Activated CD8-positive, alpha-beta T cell treated with anti-CD3 and anti-CD28 coated beads for 36 hours (primary cell): Measurements from ENCODE around the gene RNF213. TPM values are rescaled to one million over a fixed set of nuclear protein-coding genes. Genes with fewer than 3 reads are reported as not detected.

Source experiments
- ATAC-seq: fragments of 200-7000 bp; cut with Tn5 transposase; one replicate; pipeline ENCODE4 v1.10.0; 2021; ENCODE audit warnings: mild to moderate bottlenecking, moderate library complexity
- CTCF ChIA-PET: fragments of 350-600 bp; sonication (Branson Sonifier 250); formaldehyde crosslinking; loops from one replicate; lab custom pipeline; 2021; ENCODE audit warnings: antibody characterized with exemption; lab: Charles Lee
- POLR2A ChIA-PET: fragments of 350-600 bp; sonication (Branson Sonifier 250); formaldehyde crosslinking; loops from one replicate; lab custom pipeline; 2021; ENCODE audit warnings: antibody characterized with exemption; lab: Charles Lee
- DNase-seq: peaks from one replicate; pipeline ENCODE4 v3.0.0-alpha.2; 2020
- H3K27ac Mint-ChIP-seq: one replicate; pipeline ENCODE4 v1.8.0; 2021; ENCODE audit warnings: mild to moderate bottlenecking, mixed read lengths
- H3K27me3 Mint-ChIP-seq: one replicate; pipeline ENCODE4 v1.8.0; 2021; ENCODE audit warnings: mixed read lengths
- H3K36me3 Mint-ChIP-seq: one replicate; pipeline ENCODE4 v1.8.0; 2021; ENCODE audit warnings: low read depth, mixed read lengths
- H3K4me1 Mint-ChIP-seq: one replicate; pipeline ENCODE4 v1.8.0; 2021; ENCODE audit warnings: low read depth, mixed read lengths
- H3K4me3 Mint-ChIP-seq: one replicate; pipeline ENCODE4 v1.8.0; 2021; ENCODE audit warnings: mild to moderate bottlenecking, moderate library complexity, mixed read lengths
- H3K9me3 Mint-ChIP-seq: one replicate; pipeline ENCODE4 v1.8.0; 2021; ENCODE audit warnings: mixed read lengths
- CTCF ChIP-seq: fragments of 200-600 bp; IDR thresholded peaks from one replicate; pipeline ENCODE4 v1.8.0; 2022; ENCODE audit warnings: antibody characterized with exemption, mild to moderate bottlenecking
- intact Hi-C: fragments of 100-400 bp; cut with micrococcal nuclease; formaldehyde crosslinking; loops from one replicate; pipeline ENCODE4 v1.10.0; 2022
- total RNA-seq, 2 experiments: library from RNA; stranded (reverse); gene quantifications; one replicate each; pipeline ENCODE4 v1.2.3, GENCODE V29; 2021

Gene RNF213
- total RNA-seq, 2 experiments from 2014 or later, result 131 to 142 TPM

GRCh38 chr17:80245566-80246265 lies 14.9 kb upstream of the RNF213 start:
- no peaks in the 10 kb centered on the region for H3K4me1 Mint-ChIP-seq
- no peak overlapping the region for H3K4me3 Mint-ChIP-seq
- intact Hi-C loops, result no loop called here
- no peaks in the 10 kb centered on the region for H3K27me3 Mint-ChIP-seq
- ChIA-PET POLR2A (interaction anchor here (1.0 kb wide), 2 partner anchors 9 to 27 kb away, joined by 3 read pairs; no protein-coding TSS in a partner anchor), CTCF (no interaction called here)
- no peak overlapping the region for H3K27ac Mint-ChIP-seq
- no peak for TF ChIP-seq CTCF
- DNase-seq, result no peak
- H3K36me3 Mint-ChIP-seq, result no peaks in the 10 kb centered on the region
- H3K9me3 Mint-ChIP-seq, result no peaks in the 10 kb centered on the region
- ATAC-seq, result no peak

GRCh38 chr17:80246266-80246681 lies 14.4 kb upstream of the RNF213 start:
- no peaks in the 10 kb centered on the region for H3K36me3 Mint-ChIP-seq
- H3K27me3 Mint-ChIP-seq, result no peaks in the 10 kb centered on the region
- ATAC-seq, result no peak
- no peaks in the 10 kb centered on the region for H3K4me1 Mint-ChIP-seq
- ChIA-PET CTCF (no interaction called here), POLR2A (interaction anchor here (1.0 kb wide), 2 partner anchors 9 to 28 kb away, joined by 3 read pairs; no protein-coding TSS in a partner anchor)
- no peak for TF ChIP-seq CTCF
- no peak overlapping the region for H3K27ac Mint-ChIP-seq
- no peak overlapping the region for H3K4me3 Mint-ChIP-seq
- DNase-seq, result no peak
- intact Hi-C loops, result no loop called here
- H3K9me3 Mint-ChIP-seq, result no peaks in the 10 kb centered on the region

GRCh38 chr17:80246726-80247125 lies 13.9 kb upstream of the RNF213 start:
- ChIA-PET POLR2A (no interaction called here), CTCF (no interaction called here)
- Mint-ChIP-seq H3K27ac (no peak overlapping the region), H3K4me1 (peaks cover under 1% of the 10 kb centered on the region), H3K4me3 (no peak overlapping the region), H3K36me3 (no peaks in the 10 kb centered on the region), H3K9me3 (no peaks in the 10 kb centered on the region), H3K27me3 (no peaks in the 10 kb centered on the region)
- ATAC-seq (no peak), DNase-seq (no peak)
- no peak for TF ChIP-seq CTCF
- intact Hi-C loops, result no loop called here

GRCh38 chr17:80247561-80247960 lies 13.1 kb upstream of the RNF213 start:
- Mint-ChIP-seq H3K36me3 (no peaks in the 10 kb centered on the region), H3K9me3 (no peaks in the 10 kb centered on the region), H3K4me3 (no peak overlapping the region), H3K27me3 (no peaks in the 10 kb centered on the region), H3K4me1 (peaks cover 2% of the 10 kb centered on the region), H3K27ac (no peak overlapping the region)
- CTCF ChIA-PET, result no interaction called here
- intact Hi-C loops, result no loop called here
- DNase-seq (no peak), ATAC-seq (no peak)
- no peak for TF ChIP-seq CTCF
- POLR2A ChIA-PET, result no interaction called here

GRCh38 chr17:80248001-80248893 lies 12.4 kb upstream of the RNF213 start:
- no peak for TF ChIP-seq CTCF
- Mint-ChIP-seq H3K27ac (no peak overlapping the region), H3K4me3 (no peak overlapping the region), H3K36me3 (no peaks in the 10 kb centered on the region), H3K4me1 (peaks cover 9% of the 10 kb centered on the region), H3K9me3 (no peaks in the 10 kb centered on the region), H3K27me3 (no peaks in the 10 kb centered on the region)
- ChIA-PET POLR2A (no interaction called here), CTCF (no interaction called here)
- intact Hi-C loops, result no loop called here
- ATAC-seq, result no peak
- DNase-seq, result no peak
